ENCODE data around the gene FGF19.

Gene FGF19

DNA sequence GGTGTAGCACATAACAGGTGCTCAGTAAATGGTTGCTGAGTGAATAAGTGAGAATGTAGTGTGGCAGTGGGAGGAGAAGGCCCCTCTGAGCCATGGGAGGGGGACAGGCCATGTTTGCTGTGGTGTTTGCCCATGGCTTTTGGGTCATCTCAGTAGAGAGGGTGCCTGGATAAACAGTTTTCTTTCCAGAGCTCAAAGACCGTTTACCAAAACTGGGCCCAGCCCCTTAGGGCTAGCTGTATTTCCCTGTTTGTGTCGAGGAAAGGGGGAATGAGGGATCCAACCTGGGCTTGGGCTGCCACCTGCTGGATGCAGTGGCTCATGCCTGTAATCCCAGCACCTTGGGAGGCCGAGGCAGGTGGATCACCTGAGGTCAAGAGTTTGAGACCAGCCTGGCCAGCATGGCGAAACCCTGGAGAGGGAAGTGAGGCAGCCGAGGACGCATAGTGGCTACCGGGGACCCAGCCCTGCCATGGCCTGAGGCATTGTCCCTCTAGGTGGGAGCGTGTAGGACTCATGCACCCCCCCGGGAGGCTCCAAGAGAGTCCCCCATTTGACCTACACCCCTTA, 20.0 kb downstream of the FGF19 start:
- ChIA-PET CTCF (interaction anchor here (1.2 to 2.4 kb wide), 4 partner anchors 14 to 513 kb away, joined by 3 to 10 read pairs (median 3); no protein-coding TSS in a partner anchor), POLR2A (no interaction called here)
- H3K4me1 ChIP-seq (ENCODE audit: control extremely low read depth in 1 of 4, control insufficient read depth in 4 of 4, insufficient read depth in 4 of 4, low read length in 3 of 4) = peaks cover 0 to 3% (median 0%) of the 10 kb centered on the region in 4 experiments
- H3K27me3 ChIP-seq (replicated peaks in 2 of 5; ENCODE audit: control insufficient read depth in 4 of 5, insufficient read depth in 5 of 5, low read length in 4 of 5) = peaks cover 0 to 17% (median 7%) of the 10 kb centered on the region in 5 experiments
- no peak for DNase-seq
- no peak overlapping the region for H3K4me3 ChIP-seq (ENCODE audit: control insufficient read depth in 1 of 7, extremely low read depth in 1 of 7, insufficient read depth in 4 of 7, low read depth in 2 of 7, low read length in 6 of 7)
- H3K9me3 ChIP-seq (ENCODE audit: control extremely low read depth in 1 of 5, control insufficient read depth in 4 of 5, insufficient read depth in 2 of 5, low read depth in 1 of 5, low read length in 4 of 5) = peaks cover 0 to 2% (median 0%) of the 10 kb centered on the region in 5 experiments
- H3K27ac ChIP-seq (ENCODE audit: insufficient read depth in 1 of 2, low read depth in 1 of 2, low read length in 2 of 2, poor library complexity in 1 of 2, severe bottlenecking in 2 of 2) = no peak overlapping the region
- WGBS (ENCODE audit: insufficient coverage) = 78% methylated on average over 9 of the region's 9 CpGs
- H3K36me3 ChIP-seq (ENCODE audit: control insufficient read depth in 4 of 4, insufficient read depth in 4 of 4, low read length in 3 of 4) = no peaks in the 10 kb centered on the region

- H3K9me3 ChIP-seq (ENCODE audit: control extremely low read depth in 1 of 5, control insufficient read depth in 4 of 5, insufficient read depth in 2 of 5, low read depth in 1 of 5, low read length in 4 of 5) = peaks cover 0 to 2% (median 0%) of the 10 kb centered on the region in 5 experiments
- ChIA-PET CTCF (interaction anchor here (0.5 to 1.2 kb wide), 2 partner anchors 514 to 638 kb away, joined by 3 read pairs; no protein-coding TSS in a partner anchor), POLR2A (interaction anchor here (0.6 kb wide), 1 partner anchor 205 kb away, joined by 3 read pairs; no protein-coding TSS in a partner anchor)
- no peak for DNase-seq
- H3K4me1 ChIP-seq (ENCODE audit: control extremely low read depth in 1 of 4, control insufficient read depth in 4 of 4, insufficient read depth in 4 of 4, low read length in 3 of 4) = peaks cover 0 to 3% (median 0%) of the 10 kb centered on the region in 4 experiments
- H3K27me3 ChIP-seq (replicated peaks in 2 of 5; ENCODE audit: control insufficient read depth in 4 of 5, insufficient read depth in 5 of 5, low read length in 4 of 5) = peaks cover 0 to 17% (median 7%) of the 10 kb centered on the region in 5 experiments
- H3K4me3 ChIP-seq (ENCODE audit: control insufficient read depth in 1 of 7, extremely low read depth in 1 of 7, insufficient read depth in 4 of 7, low read depth in 2 of 7, low read length in 6 of 7) = no peak overlapping the region
- WGBS (ENCODE audit: insufficient coverage) = 98% methylated on average over 4 of the region's 7 CpGs
- H3K36me3 ChIP-seq (ENCODE audit: control insufficient read depth in 4 of 4, insufficient read depth in 4 of 4, low read length in 3 of 4) = no peaks in the 10 kb centered on the region
- H3K27ac ChIP-seq (ENCODE audit: insufficient read depth in 1 of 2, low read depth in 1 of 2, low read length in 2 of 2, poor library complexity in 1 of 2, severe bottlenecking in 2 of 2) = no peak overlapping the region
These were observed 21.0 kb downstream of the FGF19 start for GRCh38 chr11:69682681-69683326.

DNA sequence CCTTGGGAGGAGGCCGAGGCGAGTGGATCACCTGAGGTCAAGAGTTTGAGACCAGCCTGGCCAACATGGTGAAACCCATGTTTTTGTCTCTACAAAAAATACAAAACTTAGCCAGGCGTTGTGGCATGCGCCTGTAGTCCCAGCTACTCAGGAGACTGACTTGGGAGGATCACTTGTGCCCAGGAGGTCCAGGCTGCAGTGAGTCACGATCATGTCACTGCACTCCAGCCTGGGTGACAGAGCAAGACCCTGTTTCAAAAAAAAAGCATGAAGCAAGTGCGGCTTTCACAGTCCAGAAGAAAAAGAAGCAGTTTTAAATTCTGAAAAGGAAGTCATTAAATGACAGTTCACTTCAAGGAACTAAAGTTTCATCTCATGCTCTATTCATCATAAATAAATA, 21.6 kb downstream of the FGF19 start:
- DNase-seq = no peak
- H3K36me3 ChIP-seq (ENCODE audit: control insufficient read depth in 4 of 4, insufficient read depth in 4 of 4, low read length in 3 of 4) = no peaks in the 10 kb centered on the region
- no peak overlapping the region for H3K4me3 ChIP-seq (ENCODE audit: control insufficient read depth in 1 of 7, extremely low read depth in 1 of 7, insufficient read depth in 4 of 7, low read depth in 2 of 7, low read length in 6 of 7)
- peaks cover 0 to 2% (median 0%) of the 10 kb centered on the region in 5 experiments for H3K9me3 ChIP-seq (ENCODE audit: control extremely low read depth in 1 of 5, control insufficient read depth in 4 of 5, insufficient read depth in 2 of 5, low read depth in 1 of 5, low read length in 4 of 5)
- CTCF ChIA-PET = interaction anchor here (0.7 kb wide), 1 partner anchor 205 kb away, joined by 3 read pairs; no protein-coding TSS in a partner anchor
- peaks cover 0 to 3% (median 0%) of the 10 kb centered on the region in 4 experiments for H3K4me1 ChIP-seq (ENCODE audit: control extremely low read depth in 1 of 4, control insufficient read depth in 4 of 4, insufficient read depth in 4 of 4, low read length in 3 of 4)
- POLR2A ChIA-PET = interaction anchor here (0.6 kb wide), 1 partner anchor 205 kb away, joined by 3 read pairs; no protein-coding TSS in a partner anchor
- peaks cover 0 to 15% (median 7%) of the 10 kb centered on the region in 5 experiments for H3K27me3 ChIP-seq (replicated peaks in 2 of 5; ENCODE audit: control insufficient read depth in 4 of 5, insufficient read depth in 5 of 5, low read length in 4 of 5)
- WGBS (ENCODE audit: insufficient coverage) = 94% methylated on average over 5 of the region's 6 CpGs
- no peak overlapping the region for H3K27ac ChIP-seq (ENCODE audit: insufficient read depth in 1 of 2, low read depth in 1 of 2, low read length in 2 of 2, poor library complexity in 1 of 2, severe bottlenecking in 2 of 2)

DNA sequence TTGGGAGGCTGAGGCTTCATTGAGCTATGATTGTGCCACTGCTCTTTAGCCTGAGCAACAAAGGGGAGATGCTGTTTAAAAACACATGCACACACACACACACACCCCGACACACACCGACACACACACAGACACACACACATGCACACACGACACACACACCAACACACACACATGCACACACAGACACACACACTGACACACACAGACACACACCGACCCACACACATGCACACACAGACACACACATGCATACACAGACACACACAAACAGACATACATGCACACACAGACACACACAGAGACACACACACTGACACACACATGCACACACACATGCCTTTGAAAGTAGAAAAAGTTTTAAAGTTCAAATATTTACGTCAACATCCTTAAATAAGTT, 23.1 kb downstream of the FGF19 start:
- Histone ChIP-seq H3K36me3 (ENCODE audit: control insufficient read depth in 4 of 4, insufficient read depth in 4 of 4, low read length in 3 of 4) (no peaks in the 10 kb centered on the region), H3K4me1 (ENCODE audit: control extremely low read depth in 1 of 4, control insufficient read depth in 4 of 4, insufficient read depth in 4 of 4, low read length in 3 of 4) (peaks cover 0 to 3% (median 1%) of the 10 kb centered on the region in 4 experiments), H3K9me3 (ENCODE audit: control extremely low read depth in 1 of 5, control insufficient read depth in 4 of 5, insufficient read depth in 2 of 5, low read depth in 1 of 5, low read length in 4 of 5) (peaks cover 0 to 2% (median 0%) of the 10 kb centered on the region in 5 experiments), H3K4me3 (ENCODE audit: control insufficient read depth in 1 of 7, extremely low read depth in 1 of 7, insufficient read depth in 4 of 7, low read depth in 2 of 7, low read length in 6 of 7) (no peak overlapping the region), H3K27me3 (replicated peaks in 2 of 5; ENCODE audit: control insufficient read depth in 4 of 5, insufficient read depth in 5 of 5, low read length in 4 of 5) (peaks cover 0 to 6% (median 5%) of the 10 kb centered on the region in 5 experiments), H3K27ac (ENCODE audit: insufficient read depth in 1 of 2, low read depth in 1 of 2, low read length in 2 of 2, poor library complexity in 1 of 2, severe bottlenecking in 2 of 2) (no peak overlapping the region)
- no CpG with 5 or more reads among the region's 5 CpGs for WGBS (ENCODE audit: insufficient coverage)
- ChIA-PET CTCF (no interaction called here), POLR2A (no interaction called here)
- no peak for DNase-seq

DNA sequence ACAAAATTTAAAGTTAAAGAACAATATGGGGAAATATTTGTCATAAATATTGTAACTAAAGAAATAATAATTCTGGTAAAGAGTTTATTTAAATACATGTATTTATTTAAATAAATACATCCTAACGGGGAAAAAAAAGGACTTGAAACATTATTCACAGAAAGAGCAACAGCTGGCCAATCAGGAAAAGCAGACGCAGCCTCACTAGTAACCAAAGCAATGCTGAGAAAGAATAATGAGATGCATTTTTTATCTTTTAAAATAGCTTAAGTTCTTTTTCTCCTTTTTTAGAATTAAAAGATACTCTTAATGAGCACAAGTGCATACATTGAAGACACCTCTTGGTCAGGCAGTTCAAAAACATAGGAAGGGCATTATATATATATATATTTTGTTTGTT, 26.1 kb downstream of the FGF19 start:
- Histone ChIP-seq H3K4me3 (ENCODE audit: control insufficient read depth in 1 of 7, extremely low read depth in 1 of 7, insufficient read depth in 4 of 7, low read depth in 2 of 7, low read length in 6 of 7) (no peak overlapping the region), H3K27me3 (replicated peaks in 2 of 5; ENCODE audit: control insufficient read depth in 4 of 5, insufficient read depth in 5 of 5, low read length in 4 of 5) (no peaks in the 10 kb centered on the region), H3K27ac (ENCODE audit: insufficient read depth in 1 of 2, low read depth in 1 of 2, low read length in 2 of 2, poor library complexity in 1 of 2, severe bottlenecking in 2 of 2) (no peak overlapping the region), H3K9me3 (ENCODE audit: control extremely low read depth in 1 of 5, control insufficient read depth in 4 of 5, insufficient read depth in 2 of 5, low read depth in 1 of 5, low read length in 4 of 5) (no peaks in the 10 kb centered on the region), H3K4me1 (ENCODE audit: control extremely low read depth in 1 of 4, control insufficient read depth in 4 of 4, insufficient read depth in 4 of 4, low read length in 3 of 4) (peaks cover 4 to 15% (median 14%) of the 10 kb centered on the region in 4 experiments), H3K36me3 (ENCODE audit: control insufficient read depth in 4 of 4, insufficient read depth in 4 of 4, low read length in 3 of 4) (peaks cover 0 to 3% (median 0%) of the 10 kb centered on the region in 4 experiments)
- ChIA-PET POLR2A (no interaction called here), CTCF (no interaction called here)
- WGBS (ENCODE audit: insufficient coverage) = 80% methylated on average over 1 of the region's 2 CpGs
- no peak for DNase-seq

DNA sequence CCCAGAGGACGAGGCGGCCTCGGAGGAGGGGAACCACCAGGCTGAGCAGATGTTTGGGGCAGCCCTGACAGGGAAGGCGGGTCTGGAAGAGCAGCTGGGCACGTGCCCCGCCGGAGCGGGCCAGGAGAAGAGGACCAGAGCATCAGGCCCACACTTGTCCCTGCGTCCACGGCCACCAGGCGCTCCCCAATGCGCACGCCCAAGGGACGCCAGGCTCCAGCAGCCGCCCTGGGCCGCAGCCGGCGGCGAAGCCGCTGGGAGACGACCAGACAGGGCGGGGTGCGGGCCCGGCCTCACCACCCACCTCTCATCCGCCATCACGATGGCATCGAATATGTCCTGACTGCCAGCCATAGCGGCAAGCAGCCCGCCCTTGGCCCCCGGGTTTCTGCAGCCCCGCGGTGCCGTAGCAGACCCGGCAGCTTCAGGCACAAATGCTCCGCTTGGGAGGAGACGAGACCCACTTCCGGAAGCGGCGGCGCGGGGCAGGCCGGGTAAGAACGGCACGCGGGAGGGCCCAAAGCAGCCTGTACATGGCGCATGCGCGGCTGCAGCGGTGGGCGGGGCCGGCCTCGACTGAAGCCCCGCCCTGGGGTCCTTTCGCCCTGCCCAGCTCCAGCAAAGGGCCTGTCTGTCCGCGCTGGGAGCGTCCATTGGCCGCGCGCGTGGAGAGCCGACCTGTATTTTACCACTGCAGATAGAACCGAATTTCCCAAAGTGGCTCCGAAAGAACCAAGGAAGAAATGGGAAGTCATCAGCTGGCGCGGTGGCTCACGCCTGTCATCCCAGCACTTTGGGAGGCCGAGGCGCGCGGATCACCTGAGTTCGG, 28.7 kb downstream of the FGF19 start, which contains the start of gene LTO1:
Gene LTO1 (minus strand): TSS at position 468 of the 829 bp plus-strand sequence. CDS start 114 bp downstream, at position 354.
- 5% methylated on average over 70 of the region's 72 CpGs for WGBS (ENCODE audit: insufficient coverage)
- Histone ChIP-seq H3K4me3 (ENCODE audit: control insufficient read depth in 1 of 7, extremely low read depth in 1 of 7, insufficient read depth in 4 of 7, low read depth in 2 of 7, low read length in 6 of 7) (peak within 1 kb of the TSS; percentile 78 to 98 (median 85)), H3K27me3 (replicated peaks in 2 of 5; ENCODE audit: control insufficient read depth in 4 of 5, insufficient read depth in 5 of 5, low read length in 4 of 5) (no peaks in the 10 kb centered on the region), H3K36me3 (ENCODE audit: control insufficient read depth in 4 of 4, insufficient read depth in 4 of 4, low read length in 3 of 4) (peaks cover 0 to 21% (median 12%) of the 10 kb centered on the region in 4 experiments), H3K4me1 (ENCODE audit: control extremely low read depth in 1 of 4, control insufficient read depth in 4 of 4, insufficient read depth in 4 of 4, low read length in 3 of 4) (peaks cover 4 to 15% (median 14%) of the 10 kb centered on the region in 4 experiments), H3K27ac (ENCODE audit: insufficient read depth in 1 of 2, low read depth in 1 of 2, low read length in 2 of 2, poor library complexity in 1 of 2, severe bottlenecking in 2 of 2) (peak within 1 kb of the TSS; percentile 75 to 84), H3K9me3 (ENCODE audit: control extremely low read depth in 1 of 5, control insufficient read depth in 4 of 5, insufficient read depth in 2 of 5, low read depth in 1 of 5, low read length in 4 of 5) (no peaks in the 10 kb centered on the region)
- ChIA-PET POLR2A (interaction anchor here (0.6 kb wide), 1 partner anchor 68 kb away, joined by 5 read pairs; no protein-coding TSS in a partner anchor), CTCF (interaction anchor here (0.9 to 1.1 kb wide), 2 partner anchors 13 to 569 kb away, joined by 3 read pairs; no protein-coding TSS in a partner anchor)
- DNase-seq = peak; percentile 90 to 96 (median 93)
